ENCODE results near the gene DCUN1D3. TPM values are rescaled to one million over a fixed set of nuclear protein-coding genes. Genes with fewer than 3 reads are reported as not detected.

Gene DCUN1D3
- total RNA-seq, 1 donor from 2014 or later = 30.7 TPM

- ATAC-seq (peak; percentile 81), DNase-seq (ENCODE audit: low spot score) (no peak)
- intact Hi-C loops (cut with DNase I) = no loop called here
Measured at GRCh38 chr16:20923876-20924275, 23.7 kb upstream of the DCUN1D3 start.

GRCh38 chr16:20920799-20921198, 20.6 kb upstream of the DCUN1D3 start:
- DNase-seq (ENCODE audit: low spot score) = no peak

GRCh38 chr16:20920091-20920490, 19.9 kb upstream of the DCUN1D3 start:
- no peak for DNase-seq (ENCODE audit: low spot score)
- ATAC-seq = no peak
- intact Hi-C loops (cut with DNase I) = no loop called here

More at GRCh38 chr16:20920799-20921198, 20.6 kb upstream of the DCUN1D3 start:
- no peak for ATAC-seq
- intact Hi-C loops (cut with DNase I) = no loop called here

GRCh38 chr16:20918486-20919239, 18.5 kb upstream of the DCUN1D3 start:
- intact Hi-C loops (cut with DNase I) = no loop called here
- peak; percentile 64 for DNase-seq (ENCODE audit: low spot score)
- ATAC-seq = peak; percentile 89

- intact Hi-C loops (cut with DNase I) = no loop called here
- DNase-seq (ENCODE audit: low spot score) = no peak
- no peak for ATAC-seq
Measured at GRCh38 chr16:20916942-20917341, 16.8 kb upstream of the DCUN1D3 start.

GRCh38 chr16:20916289-20916688, 16.1 kb upstream of the DCUN1D3 start:
- intact Hi-C loops (cut with DNase I) = no loop called here
- no peak for ATAC-seq
- no peak for DNase-seq (ENCODE audit: low spot score)

- intact Hi-C loops (cut with DNase I) = no loop called here
- ATAC-seq = no peak
- no peak for DNase-seq (ENCODE audit: low spot score)
Measured at GRCh38 chr16:20911361-20911760, 11.2 kb upstream of the DCUN1D3 start.

- intact Hi-C loops (cut with DNase I) = no loop called here
- ATAC-seq (peak; percentile 82), DNase-seq (ENCODE audit: low spot score) (no peak)
Measured at GRCh38 chr16:20910781-20911321, 10.7 kb upstream of the DCUN1D3 start.

GRCh38 chr16:20906341-20907255, 6.4 kb upstream of the DCUN1D3 start:
- no peak for DNase-seq (ENCODE audit: low spot score)
- intact Hi-C loops (cut with DNase I) = no loop called here
- peak; percentile 68 for ATAC-seq

- peak; percentile 20 for ATAC-seq
- intact Hi-C loops (cut with DNase I) = no loop called here
- DNase-seq (ENCODE audit: low spot score) = no peak
Measured at GRCh38 chr16:20905576-20905975, 5.4 kb upstream of the DCUN1D3 start.

- ATAC-seq = no peak
- intact Hi-C loops (cut with DNase I) = no loop called here
- DNase-seq (ENCODE audit: low spot score) = no peak
Measured at GRCh38 chr16:20904507-20905081, 4.4 kb upstream of the DCUN1D3 start.

GRCh38 chr16:20903899-20904506, 3.8 kb upstream of the DCUN1D3 start:
- intact Hi-C loops (cut with DNase I) = no loop called here
- no peak for ATAC-seq

GRCh38 chr16:20903116-20903898, 3.1 kb upstream of the DCUN1D3 start:
- intact Hi-C loops (cut with DNase I) = no loop called here
- no peak for DNase-seq (ENCODE audit: low spot score)
- ATAC-seq = no peak

More at GRCh38 chr16:20903899-20904506, 3.8 kb upstream of the DCUN1D3 start:
- no peak for DNase-seq (ENCODE audit: low spot score)

- no peak for DNase-seq (ENCODE audit: low spot score)
- ATAC-seq = no peak
- intact Hi-C loops (cut with DNase I) = no loop called here
Measured at GRCh38 chr16:20902426-20902825, 2.3 kb upstream of the DCUN1D3 start.

GRCh38 chr16:20901436-20902112, 1.4 kb upstream of the DCUN1D3 start:
- intact Hi-C loops (cut with DNase I) = loop anchor here (2.0 kb wide), 1 partner anchor 49 kb away; no protein-coding TSS in a partner anchor
- peak; percentile 40 for ATAC-seq
- peak; percentile 71 for DNase-seq (ENCODE audit: low spot score)

- intact Hi-C loops (cut with DNase I) = loop anchor here (2.0 kb wide), 1 partner anchor 48 kb away; no protein-coding TSS in a partner anchor
- ATAC-seq = no peak
Measured at GRCh38 chr16:20901068-20901435, 894 bp upstream of the DCUN1D3 start.

GRCh38 chr16:20899477-20900298, 470 bp downstream of the DCUN1D3 start:
- peak; percentile 68 for DNase-seq (ENCODE audit: low spot score)
- intact Hi-C loops (cut with DNase I) = loop anchor here (2.0 kb wide), 1 partner anchor 47 kb away; no protein-coding TSS in a partner anchor

More at GRCh38 chr16:20901068-20901435, 894 bp upstream of the DCUN1D3 start:
- no peak for DNase-seq (ENCODE audit: low spot score)

More at GRCh38 chr16:20899477-20900298, 470 bp downstream of the DCUN1D3 start:
- ATAC-seq = peak; percentile 9
